ENCODE data around the gene GBF1. TPM values are rescaled to one million over a fixed set of nuclear protein-coding genes. Genes with fewer than 3 reads are reported as not detected.

The GBF1 gene
- total and polyA plus RNA-seq, 2 of the 13 experiments (the other 11 are each of a cell fraction or from before 2014, with no cell fraction given): 17.1 to 21.9 TPM

DNA sequence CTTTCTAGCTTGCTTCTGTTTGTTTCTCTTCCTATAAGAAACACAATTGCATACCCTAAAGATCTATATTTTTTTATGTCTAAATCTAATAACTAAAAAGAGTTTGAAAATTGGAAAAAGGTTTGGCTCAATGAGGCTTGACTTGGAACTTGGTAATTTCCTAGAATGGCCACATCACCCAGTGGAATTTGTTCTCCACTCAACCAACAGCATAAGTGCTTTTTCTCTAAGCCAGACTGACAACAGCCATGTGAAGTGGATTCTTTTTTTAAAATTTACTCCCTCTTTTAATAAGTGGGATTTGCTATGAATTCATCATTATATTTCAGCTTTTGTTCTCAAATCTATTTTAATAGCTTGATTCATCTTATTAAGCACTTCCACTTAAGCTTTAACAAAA lies 33.8 kb downstream of the GBF1 start:
- no peak for DNase-seq (ENCODE audit: low spot score)
- Histone ChIP-seq H3K27me3 (ENCODE audit: control insufficient read depth in 1 of 2, insufficient read depth in 2 of 2, low read length in 2 of 2) (no peaks in the 10 kb centered on the region), H3K79me2 (ENCODE audit: insufficient read depth, low read length) (peaks cover 27% of the 10 kb centered on the region), H4K20me1 (ENCODE audit: insufficient read depth, low read length) (peaks cover 4% of the 10 kb centered on the region; the same call in 1 of the 2 replicates), H3K9ac (ENCODE audit: insufficient read depth, low read depth, low read length) (no peak overlapping the region), H3K4me3 (replicated peaks in 1 of 3; ENCODE audit: insufficient read depth in 1 of 3, low read depth in 2 of 3, low read length in 3 of 3) (no peak overlapping the region), H3K36me3 (replicated peaks in 1 of 2; ENCODE audit: control insufficient read depth in 1 of 2, insufficient read depth in 2 of 2, low read length in 2 of 2) (peaks cover 4 to 9% of the 10 kb centered on the region in 2 experiments; a peak in 3 of 5 replicates), H3K27ac (ENCODE audit: extremely low read length, insufficient read depth, low read length) (no peak overlapping the region), H3K9me3 (ENCODE audit: low read length) (no peaks in the 10 kb centered on the region), H2AFZ (ENCODE audit: low read length) (no peak overlapping the region), H3K4me1 (ENCODE audit: insufficient read depth, low read length) (peaks cover 9% of the 10 kb centered on the region), H3K4me2 (ENCODE audit: low read depth, low read length) (no peak overlapping the region)
- FAIRE-seq: no peak
- ChIA-PET CTCF (ENCODE audit: low intra/inter-chr PET ratio, low total read pairs) (no interaction called here), POLR2A (interaction anchor here (0.8 kb wide), 1 partner anchor 34 kb away, joined by 4 read pairs; the partner anchor contains the start of gene GBF1)
- TF ChIP-seq GTF3A (CRISPR knock-in tag; conservative IDR thresholded peaks at IDR 0.05): no peak
- TF ChIP-seq, protein P1, sequence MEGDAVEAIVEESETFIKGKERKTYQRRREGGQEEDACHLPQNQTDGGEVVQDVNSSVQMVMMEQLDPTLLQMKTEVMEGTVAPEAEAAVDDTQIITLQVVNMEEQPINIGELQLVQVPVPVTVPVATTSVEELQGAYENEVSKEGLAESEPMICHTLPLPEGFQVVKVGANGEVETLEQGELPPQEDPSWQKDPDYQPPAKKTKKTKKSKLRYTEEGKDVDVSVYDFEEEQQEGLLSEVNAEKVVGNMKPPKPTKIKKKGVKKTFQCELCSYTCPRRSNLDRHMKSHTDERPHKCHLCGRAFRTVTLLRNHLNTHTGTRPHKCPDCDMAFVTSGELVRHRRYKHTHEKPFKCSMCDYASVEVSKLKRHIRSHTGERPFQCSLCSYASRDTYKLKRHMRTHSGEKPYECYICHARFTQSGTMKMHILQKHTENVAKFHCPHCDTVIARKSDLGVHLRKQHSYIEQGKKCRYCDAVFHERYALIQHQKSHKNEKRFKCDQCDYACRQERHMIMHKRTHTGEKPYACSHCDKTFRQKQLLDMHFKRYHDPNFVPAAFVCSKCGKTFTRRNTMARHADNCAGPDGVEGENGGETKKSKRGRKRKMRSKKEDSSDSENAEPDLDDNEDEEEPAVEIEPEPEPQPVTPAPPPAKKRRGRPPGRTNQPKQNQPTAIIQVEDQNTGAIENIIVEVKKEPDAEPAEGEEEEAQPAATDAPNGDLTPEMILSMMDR (CRISPR knock-in tag; IDR thresholded peaks at IDR 0.05): no peak
- no peak for TF ChIP-seq RCOR2 (CRISPR knock-in tag; IDR thresholded peaks at IDR 0.05)
- no peak for TF ChIP-seq HNRNPH1 (optimal IDR thresholded peaks at IDR 0.05; ENCODE audit: low read depth, low read length)
- TF ChIP-seq HNRNPUL1 (IDR thresholded peaks at IDR 0.05; ENCODE audit: low read depth, low read length): no peak
- no TSS peak for BruUV-seq (replicated peaks)
- ATAC-seq: no peak
- intact Hi-C loops (cut with micrococcal nuclease; ENCODE audit: unreplicated experiment): no loop called here
- in situ Hi-C loops (cut with HindIII; ENCODE audit: extremely low pct_ligation_motif_present, low pct_unique_long_range_greater_than_20kb): no loop called here

DNA sequence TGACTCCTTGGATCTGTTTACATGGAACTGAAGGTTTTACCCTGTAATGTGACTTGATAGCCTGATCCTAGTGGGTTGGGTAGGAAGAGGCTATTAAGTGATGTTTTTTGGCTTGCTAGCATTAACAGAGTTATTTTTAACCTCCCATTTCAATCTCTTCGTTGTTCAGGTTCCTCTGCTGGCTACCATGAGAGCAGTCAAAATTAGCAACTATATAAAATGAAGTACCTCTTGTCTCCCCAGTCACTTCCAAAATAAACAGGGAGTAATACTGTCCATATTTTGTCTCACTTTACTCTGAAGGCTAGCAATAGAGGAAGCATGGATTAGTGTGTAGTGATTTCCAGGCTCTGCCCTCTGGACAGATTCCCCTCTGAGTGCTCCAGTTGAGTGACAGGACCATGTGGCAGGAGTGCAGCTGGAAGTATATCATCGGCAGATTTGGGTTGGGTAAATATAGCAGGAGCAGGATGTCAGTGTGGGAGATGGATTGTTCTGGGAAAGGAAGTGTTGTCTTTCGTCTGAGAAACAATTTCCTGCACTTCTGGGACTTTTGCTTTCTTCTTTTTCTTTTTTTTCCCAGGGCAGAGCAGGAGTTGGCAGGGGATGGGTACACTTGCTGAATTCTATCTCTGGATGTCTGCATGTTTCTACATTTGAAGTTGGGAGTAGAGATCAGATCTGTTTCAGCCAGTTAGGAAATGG lies 35.2 kb downstream of the GBF1 start:
- POLR2A ChIA-PET: no interaction called here
- no peak overlapping the region for H3K4me2 ChIP-seq (ENCODE audit: low read depth, low read length)
- H3K9ac ChIP-seq (ENCODE audit: insufficient read depth, low read depth, low read length): no peak overlapping the region
- DNase-seq (ENCODE audit: low spot score) (no peak), ATAC-seq (no peak), FAIRE-seq (no peak)
- no peaks in the 10 kb centered on the region for H3K27me3 ChIP-seq (ENCODE audit: control insufficient read depth in 1 of 2, insufficient read depth in 2 of 2, low read length in 2 of 2)
- H3K4me3 ChIP-seq (replicated peaks in 1 of 3; ENCODE audit: insufficient read depth in 1 of 3, low read depth in 2 of 3, low read length in 3 of 3): no peak overlapping the region
- CTCF ChIA-PET (ENCODE audit: low intra/inter-chr PET ratio, low total read pairs): no interaction called here
- H3K9me3 ChIP-seq (ENCODE audit: low read length): no peaks in the 10 kb centered on the region
- H3K27ac ChIP-seq (ENCODE audit: extremely low read length, insufficient read depth, low read length): no peak overlapping the region
- in situ Hi-C loops (cut with HindIII; ENCODE audit: extremely low pct_ligation_motif_present, low pct_unique_long_range_greater_than_20kb): no loop called here
- intact Hi-C loops (cut with micrococcal nuclease; ENCODE audit: unreplicated experiment): loop anchor here (10.0 kb wide), 1 partner anchor 54 kb away; no protein-coding TSS in a partner anchor
- peaks cover 9% of the 10 kb centered on the region for H3K4me1 ChIP-seq (ENCODE audit: insufficient read depth, low read length)
- H4K20me1 ChIP-seq (ENCODE audit: insufficient read depth, low read length): no peaks in the 10 kb centered on the region
- H3K36me3 ChIP-seq (replicated peaks in 1 of 2; ENCODE audit: control insufficient read depth in 1 of 2, insufficient read depth in 2 of 2, low read length in 2 of 2): peaks cover 4 to 17% of the 10 kb centered on the region in 2 experiments; a peak in 3 of 5 replicates
- H3K79me2 ChIP-seq (ENCODE audit: insufficient read depth, low read length): peaks cover 27% of the 10 kb centered on the region
- WGBS (ENCODE audit: low lambda C conversion rate): 79% methylated on average over 3 of the region's 3 CpGs
- H2AFZ ChIP-seq (ENCODE audit: low read length): no peak overlapping the region
- BruUV-seq (replicated peaks): no TSS peak
- TF ChIP-seq ZNF75D (CRISPR knock-in tag; IDR thresholded peaks at IDR 0.05; ENCODE audit: borderline replicate concordance) (no peak), ZNF296 (CRISPR knock-in tag; conservative IDR thresholded peaks at IDR 0.05) (no peak), RFX1 (IDR thresholded peaks at IDR 0.05) (no peak), SPEN (CRISPR knock-in tag; IDR thresholded peaks at IDR 0.05; ENCODE audit: low read depth) (no peak), SMYD3 (CRISPR knock-in tag; IDR thresholded peaks at IDR 0.05) (no peak)
- TF ChIP-seq, protein P2, sequence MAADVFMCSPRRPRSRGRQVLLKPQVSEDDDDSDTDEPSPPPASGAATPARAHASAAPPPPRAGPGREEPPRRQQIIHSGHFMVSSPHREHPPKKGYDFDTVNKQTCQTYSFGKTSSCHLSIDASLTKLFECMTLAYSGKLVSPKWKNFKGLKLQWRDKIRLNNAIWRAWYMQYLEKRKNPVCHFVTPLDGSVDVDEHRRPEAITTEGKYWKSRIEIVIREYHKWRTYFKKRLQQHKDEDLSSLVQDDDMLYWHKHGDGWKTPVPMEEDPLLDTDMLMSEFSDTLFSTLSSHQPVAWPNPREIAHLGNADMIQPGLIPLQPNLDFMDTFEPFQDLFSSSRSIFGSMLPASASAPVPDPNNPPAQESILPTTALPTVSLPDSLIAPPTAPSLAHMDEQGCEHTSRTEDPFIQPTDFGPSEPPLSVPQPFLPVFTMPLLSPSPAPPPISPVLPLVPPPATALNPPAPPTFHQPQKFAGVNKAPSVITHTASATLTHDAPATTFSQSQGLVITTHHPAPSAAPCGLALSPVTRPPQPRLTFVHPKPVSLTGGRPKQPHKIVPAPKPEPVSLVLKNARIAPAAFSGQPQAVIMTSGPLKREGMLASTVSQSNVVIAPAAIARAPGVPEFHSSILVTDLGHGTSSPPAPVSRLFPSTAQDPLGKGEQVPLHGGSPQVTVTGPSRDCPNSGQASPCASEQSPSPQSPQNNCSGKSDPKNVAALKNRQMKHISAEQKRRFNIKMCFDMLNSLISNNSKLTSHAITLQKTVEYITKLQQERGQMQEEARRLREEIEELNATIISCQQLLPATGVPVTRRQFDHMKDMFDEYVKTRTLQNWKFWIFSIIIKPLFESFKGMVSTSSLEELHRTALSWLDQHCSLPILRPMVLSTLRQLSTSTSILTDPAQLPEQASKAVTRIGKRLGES (CRISPR knock-in tag; IDR thresholded peaks at IDR 0.05; ENCODE audit: borderline replicate concordance): no peak
- TF ChIP-seq, protein P3, sequence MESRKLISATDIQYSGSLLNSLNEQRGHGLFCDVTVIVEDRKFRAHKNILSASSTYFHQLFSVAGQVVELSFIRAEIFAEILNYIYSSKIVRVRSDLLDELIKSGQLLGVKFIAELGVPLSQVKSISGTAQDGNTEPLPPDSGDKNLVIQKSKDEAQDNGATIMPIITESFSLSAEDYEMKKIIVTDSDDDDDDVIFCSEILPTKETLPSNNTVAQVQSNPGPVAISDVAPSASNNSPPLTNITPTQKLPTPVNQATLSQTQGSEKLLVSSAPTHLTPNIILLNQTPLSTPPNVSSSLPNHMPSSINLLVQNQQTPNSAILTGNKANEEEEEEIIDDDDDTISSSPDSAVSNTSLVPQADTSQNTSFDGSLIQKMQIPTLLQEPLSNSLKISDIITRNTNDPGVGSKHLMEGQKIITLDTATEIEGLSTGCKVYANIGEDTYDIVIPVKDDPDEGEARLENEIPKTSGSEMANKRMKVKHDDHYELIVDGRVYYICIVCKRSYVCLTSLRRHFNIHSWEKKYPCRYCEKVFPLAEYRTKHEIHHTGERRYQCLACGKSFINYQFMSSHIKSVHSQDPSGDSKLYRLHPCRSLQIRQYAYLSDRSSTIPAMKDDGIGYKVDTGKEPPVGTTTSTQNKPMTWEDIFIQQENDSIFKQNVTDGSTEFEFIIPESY (CRISPR knock-in tag; IDR thresholded peaks at IDR 0.05): no peak
